ENCODE measurements around the gene DNAJC5.

DNA sequence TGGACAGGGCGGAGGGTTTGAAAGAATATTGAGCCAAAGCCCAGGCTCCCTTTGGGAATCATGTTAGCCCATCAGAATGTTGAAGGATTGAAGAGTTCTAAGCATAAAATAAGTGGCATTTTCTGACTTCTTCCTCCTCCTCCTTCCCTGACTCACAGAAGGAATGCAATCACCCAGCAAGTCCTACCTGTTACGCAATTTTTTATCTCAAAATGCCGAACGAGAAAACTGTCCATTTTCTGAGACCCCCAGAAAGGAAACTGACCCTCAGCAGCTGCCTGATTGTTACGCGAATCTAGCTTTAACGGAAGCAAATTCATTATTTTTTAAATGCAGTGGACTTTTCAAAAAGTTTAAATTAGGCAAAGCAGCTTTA, 4.7 kb upstream of the DNAJC5 start:
- TF ChIP-seq EZH2 (IDR thresholded peaks at IDR 0.05; ENCODE audit: low read depth, unreplicated experiment) (no peak), JUNB (IDR thresholded peaks at IDR 0.05; ENCODE audit: unreplicated experiment) (no peak), REST (IDR thresholded peaks at IDR 0.05; ENCODE audit: unreplicated experiment) (no peak), POLR2AphosphoS5 (IDR thresholded peaks at IDR 0.05; ENCODE audit: low read depth) (no peak), EZH2phosphoT487 (IDR thresholded peaks at IDR 0.05; ENCODE audit: unreplicated experiment) (no peak), CREB1 (CRISPR knock-in tag; IDR thresholded peaks at IDR 0.05; ENCODE audit: low read depth) (no peak), ZNF331 (CRISPR knock-in tag; IDR thresholded peaks at IDR 0.05; ENCODE audit: low read depth) (no peak), NANOG (IDR thresholded peaks at IDR 0.05; ENCODE audit: borderline replicate concordance) (no peak), ZNF114 (CRISPR knock-in tag; IDR thresholded peaks at IDR 0.05) (no peak), STAT1 (IDR thresholded peaks at IDR 0.05; ENCODE audit: unreplicated experiment) (no peak)
- TF ChIP-seq, protein P1, sequence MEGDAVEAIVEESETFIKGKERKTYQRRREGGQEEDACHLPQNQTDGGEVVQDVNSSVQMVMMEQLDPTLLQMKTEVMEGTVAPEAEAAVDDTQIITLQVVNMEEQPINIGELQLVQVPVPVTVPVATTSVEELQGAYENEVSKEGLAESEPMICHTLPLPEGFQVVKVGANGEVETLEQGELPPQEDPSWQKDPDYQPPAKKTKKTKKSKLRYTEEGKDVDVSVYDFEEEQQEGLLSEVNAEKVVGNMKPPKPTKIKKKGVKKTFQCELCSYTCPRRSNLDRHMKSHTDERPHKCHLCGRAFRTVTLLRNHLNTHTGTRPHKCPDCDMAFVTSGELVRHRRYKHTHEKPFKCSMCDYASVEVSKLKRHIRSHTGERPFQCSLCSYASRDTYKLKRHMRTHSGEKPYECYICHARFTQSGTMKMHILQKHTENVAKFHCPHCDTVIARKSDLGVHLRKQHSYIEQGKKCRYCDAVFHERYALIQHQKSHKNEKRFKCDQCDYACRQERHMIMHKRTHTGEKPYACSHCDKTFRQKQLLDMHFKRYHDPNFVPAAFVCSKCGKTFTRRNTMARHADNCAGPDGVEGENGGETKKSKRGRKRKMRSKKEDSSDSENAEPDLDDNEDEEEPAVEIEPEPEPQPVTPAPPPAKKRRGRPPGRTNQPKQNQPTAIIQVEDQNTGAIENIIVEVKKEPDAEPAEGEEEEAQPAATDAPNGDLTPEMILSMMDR (conservative IDR thresholded peaks at IDR 0.05; ENCODE audit: low read depth in 2 of 2), result no peak
- TF ChIP-seq, protein P2, sequence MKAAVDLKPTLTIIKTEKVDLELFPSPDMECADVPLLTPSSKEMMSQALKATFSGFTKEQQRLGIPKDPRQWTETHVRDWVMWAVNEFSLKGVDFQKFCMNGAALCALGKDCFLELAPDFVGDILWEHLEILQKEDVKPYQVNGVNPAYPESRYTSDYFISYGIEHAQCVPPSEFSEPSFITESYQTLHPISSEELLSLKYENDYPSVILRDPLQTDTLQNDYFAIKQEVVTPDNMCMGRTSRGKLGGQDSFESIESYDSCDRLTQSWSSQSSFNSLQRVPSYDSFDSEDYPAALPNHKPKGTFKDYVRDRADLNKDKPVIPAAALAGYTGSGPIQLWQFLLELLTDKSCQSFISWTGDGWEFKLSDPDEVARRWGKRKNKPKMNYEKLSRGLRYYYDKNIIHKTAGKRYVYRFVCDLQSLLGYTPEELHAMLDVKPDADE (IDR thresholded peaks at IDR 0.05), result no peak
